Measurements from ENCODE around the gene APOD.
"Not testable (repeated sequence)": the region's sequence is repeated elsewhere in the genome, so short reads cannot be mapped to it uniquely, and the experiment has no call there.

The APOD gene

GRCh38 chr3:195583831-195584542 is at the start of gene APOD:
Gene APOD, minus strand, starts transcription at chr3:195583940. Its CDS starts 4,479 bp downstream, at chr3:195579461.
- no peak for DNase-seq (ENCODE audit: low read depth in 2 of 2, low spot score in 1 of 2)

GRCh38 chr3:195633351-195633750 is 49.6 kb upstream of the APOD start:
- not testable (repeated sequence) for DNase-seq (ENCODE audit: low read depth in 2 of 2, low spot score in 1 of 2)

- not testable (repeated sequence) for DNase-seq (ENCODE audit: low read depth in 2 of 2, low spot score in 1 of 2)
Observed at GRCh38 chr3:195632501-195633185, 48.9 kb upstream of the APOD start.

GRCh38 chr3:195632046-195632445 is 48.3 kb upstream of the APOD start:
- not testable (repeated sequence) for DNase-seq (ENCODE audit: low read depth in 2 of 2, low spot score in 1 of 2)

GRCh38 chr3:195630938-195631495 is 47.3 kb upstream of the APOD start:
- not testable (repeated sequence) for DNase-seq (ENCODE audit: low read depth in 2 of 2, low spot score in 1 of 2)

GRCh38 chr3:195630086-195630917 is 46.6 kb upstream of the APOD start:
- DNase-seq (ENCODE audit: low read depth in 2 of 2, low spot score in 1 of 2) = not testable (repeated sequence)

GRCh38 chr3:195629682-195630081 is 45.9 kb upstream of the APOD start:
- not testable (repeated sequence) for DNase-seq (ENCODE audit: low read depth in 2 of 2, low spot score in 1 of 2)

GRCh38 chr3:195628386-195628920 is 44.7 kb upstream of the APOD start:
- DNase-seq (ENCODE audit: low read depth in 2 of 2, low spot score in 1 of 2) = not testable (repeated sequence)

- DNase-seq (ENCODE audit: low read depth in 2 of 2, low spot score in 1 of 2) = not testable (repeated sequence)
Observed at GRCh38 chr3:195627515-195628385, 44.0 kb upstream of the APOD start.

GRCh38 chr3:195624603-195625560 is 41.1 kb upstream of the APOD start:
- not testable (repeated sequence) for DNase-seq (ENCODE audit: low read depth in 2 of 2, low spot score in 1 of 2)

- not testable (repeated sequence) for DNase-seq (ENCODE audit: low read depth in 2 of 2, low spot score in 1 of 2)
Observed at GRCh38 chr3:195624171-195624570, 40.4 kb upstream of the APOD start.

- not testable (repeated sequence) for DNase-seq (ENCODE audit: low read depth in 2 of 2, low spot score in 1 of 2)
Observed at GRCh38 chr3:195623217-195623965, 39.7 kb upstream of the APOD start.

- not testable (repeated sequence) for DNase-seq (ENCODE audit: low read depth in 2 of 2, low spot score in 1 of 2)
Observed at GRCh38 chr3:195622523-195623170, 38.9 kb upstream of the APOD start.

GRCh38 chr3:195622012-195622411 is 38.3 kb upstream of the APOD start:
- not testable (repeated sequence) for DNase-seq (ENCODE audit: low read depth in 2 of 2, low spot score in 1 of 2)

- DNase-seq (ENCODE audit: low read depth in 2 of 2, low spot score in 1 of 2) = not testable (repeated sequence)
Observed at GRCh38 chr3:195621095-195621494, 37.4 kb upstream of the APOD start.

- not testable (repeated sequence) for DNase-seq (ENCODE audit: low read depth in 2 of 2, low spot score in 1 of 2)
Observed at GRCh38 chr3:195620476-195620875, 36.7 kb upstream of the APOD start.

- DNase-seq (ENCODE audit: low read depth in 2 of 2, low spot score in 1 of 2) = not testable (repeated sequence)
Observed at GRCh38 chr3:195619591-195620369, 36.0 kb upstream of the APOD start.
